Keratinocyte (primary cell): ENCODE measurements around the gene MFSD11. TPM values are rescaled to one million over a fixed set of nuclear protein-coding genes. Genes with fewer than 3 reads are reported as not detected.

ENCODE experiments used
- DNase-seq: peaks from one replicate; pipeline ENCODE4 v3.0.0-alpha.2; 2011; ENCODE audit warnings: low read depth, missing footprints, low spot score
- FAIRE-seq: peaks from 2 replicates; lab custom pipeline; 2011; peaks lifted over from hg19 to GRCh38; lab: Jason Lieb, UNC
- H2AFZ ChIP-seq: 2 replicates; pipeline ENCODE4 v1.6.0; 2012; ENCODE audit warnings: low read length, control low read depth, inconsistent platforms; ENCODE audit not compliant: control insufficient read depth
- H3K27ac ChIP-seq: 2 replicates; pipeline ENCODE4 v1.5.1; 2011; ENCODE audit warnings: low read length; ENCODE audit not compliant: control insufficient read depth, insufficient read depth
- H3K27me3 ChIP-seq: 3 replicates; pipeline ENCODE4 v1.6.0; 2011; ENCODE audit warnings: low read length; ENCODE audit not compliant: control insufficient read depth, insufficient read depth; ENCODE audit errors: extremely low read depth
- H3K36me3 ChIP-seq, 2 experiments: 2 replicates in 1 of 2; 3 replicates in 1 of 2; pipeline ENCODE4 v1.5.1; 2011; ENCODE audit warnings: low read length in 2 of 2, mild to moderate bottlenecking in 1 of 2; ENCODE audit not compliant: control insufficient read depth in 2 of 2, insufficient read depth in 2 of 2; ENCODE audit errors: extremely low read depth in 1 of 2
- H3K4me1 ChIP-seq: 3 replicates; pipeline ENCODE4 v1.5.1; 2011; ENCODE audit warnings: low read length; ENCODE audit not compliant: control insufficient read depth, insufficient read depth; ENCODE audit errors: extremely low read depth
- H3K4me2 ChIP-seq: 3 replicates; pipeline ENCODE4 v1.6.0; 2011; ENCODE audit warnings: low read depth, low read length; ENCODE audit not compliant: control insufficient read depth, insufficient read depth; ENCODE audit errors: extremely low read depth
- H3K4me3 ChIP-seq, 3 experiments: fragments of 200-600 bp in 1 of 3; sonication (generic) in 1 of 3; 2 replicates in 2 of 3; 3 replicates in 1 of 3; pipeline ENCODE4 v1.5.1; 2011 to 2016; ENCODE audit warnings: low read length in 3 of 3, mild to moderate bottlenecking in 3 of 3, control low read depth in 2 of 3, inconsistent platforms in 1 of 3, low read depth in 1 of 3, mixed read lengths in 1 of 3, mixed run types in 1 of 3, moderate library complexity in 1 of 3; ENCODE audit not compliant: control insufficient read depth in 2 of 3, insufficient read depth in 2 of 3; ENCODE audit errors: extremely low read depth in 1 of 3
- H3K79me2 ChIP-seq: 2 replicates; pipeline ENCODE4 v1.6.0; 2012; ENCODE audit warnings: low read length; ENCODE audit not compliant: control insufficient read depth, insufficient read depth
- H3K9ac ChIP-seq: 3 replicates; pipeline ENCODE4 v1.6.0; 2011; ENCODE audit warnings: low read length; ENCODE audit not compliant: control insufficient read depth, insufficient read depth; ENCODE audit errors: extremely low read depth
- H3K9me1 ChIP-seq: 3 replicates; pipeline ENCODE4 v1.6.0; 2011; ENCODE audit warnings: low read length; ENCODE audit not compliant: control insufficient read depth, insufficient read depth; ENCODE audit errors: extremely low read depth
- H3K9me3 ChIP-seq: 2 replicates; pipeline ENCODE4 v1.5.1; 2012; ENCODE audit warnings: low read depth, low read length; ENCODE audit not compliant: control insufficient read depth
- H4K20me1 ChIP-seq: 3 replicates; pipeline ENCODE4 v1.6.0; 2011; ENCODE audit warnings: low read length; ENCODE audit not compliant: control insufficient read depth, insufficient read depth; ENCODE audit errors: extremely low read depth
- CTCF ChIP-seq, 3 experiments: IDR thresholded peaks in 1 of 3; conservative IDR thresholded peaks in 1 of 3; optimal IDR thresholded peaks in 1 of 3; 2 replicates in 2 of 3; 3 replicates in 1 of 3; pipeline versions ENCODE3 to v1.5.1; 2011; ENCODE audit warnings: low read length in 3 of 3, mild to moderate bottlenecking in 3 of 3, moderate library complexity in 2 of 3, control low read depth in 1 of 3, inconsistent platforms in 1 of 3; ENCODE audit not compliant: insufficient read depth in 2 of 3; ENCODE audit errors: extremely low read depth in 1 of 3
- EZH2 ChIP-seq: IDR thresholded peaks from one replicate; pipeline ENCODE4 v1.6.1; 2012; ENCODE audit warnings: inconsistent platforms, mild to moderate bottlenecking, low read length, moderate library complexity
- dilution Hi-C: fragments of 300-500 bp; cut with MboI; formaldehyde crosslinking; loops from one replicate; pipeline ENCODE4 v1.7.0; 2020; ENCODE audit warnings: low sequenced_read_pairs; ENCODE audit not compliant: extremely low pct_ligation_motif_present
- polyA minus RNA-seq, 3 experiments: library from RNA; depleted of rRNA, polyadenylated mRNA; stranded (reverse); fragments of >200 nt; gene quantifications; 1 replicate in 1 of 3; 2 replicates in 1 of 3; 3 replicates in 1 of 3; pipeline ENCODE4 v1.2.3, GENCODE V29; 2011
- polyA plus RNA-seq, 5 experiments: library from polyadenylated mRNA; depleted of rRNA in 3 of 5; stranded (reverse) in 3 of 5; stranded (forward) in 1 of 5; unstranded in 1 of 5; fragments of >200 nt; gene quantifications; 1 replicate in 1 of 5; 2 replicates in 3 of 5; 3 replicates in 1 of 5; pipeline versions ENCODE4 v1.2.1 to v1.2.3, GENCODE V29; 2011 to 2012; ENCODE audit warnings: missing spikeins in 2 of 5, low read depth in 1 of 5, low replicate concordance in 1 of 5

The MFSD11 gene
- polyA plus RNA-seq, result 14.6 to 17.6 TPM (median 15.2 TPM) in 3 replicates
- 11.9 TPM for polyA plus RNA-seq (2011; ENCODE audit: low read depth)
- 7.7 and 12.8 TPM in 2 replicates for polyA plus RNA-seq (2011; cell fraction: cytosol; rRNA removed)
- 24.4 and 27.0 TPM in 2 replicates for polyA plus RNA-seq (2011; cell fraction: nucleus; rRNA removed)
- 10.3 and 16.5 TPM in 2 replicates for polyA plus RNA-seq (2012; ENCODE audit: low replicate concordance)
- polyA minus RNA-seq, result 14.2 to 26.0 TPM (median 14.8 TPM) in 3 replicates
- polyA minus RNA-seq (2011; cell fraction: cytosol; rRNA and poly(A)+ RNA removed), result 4.8 TPM
- 27.2 and 29.7 TPM in 2 replicates for polyA minus RNA-seq (2011; cell fraction: nucleus; rRNA and poly(A)+ RNA removed)

DNA sequence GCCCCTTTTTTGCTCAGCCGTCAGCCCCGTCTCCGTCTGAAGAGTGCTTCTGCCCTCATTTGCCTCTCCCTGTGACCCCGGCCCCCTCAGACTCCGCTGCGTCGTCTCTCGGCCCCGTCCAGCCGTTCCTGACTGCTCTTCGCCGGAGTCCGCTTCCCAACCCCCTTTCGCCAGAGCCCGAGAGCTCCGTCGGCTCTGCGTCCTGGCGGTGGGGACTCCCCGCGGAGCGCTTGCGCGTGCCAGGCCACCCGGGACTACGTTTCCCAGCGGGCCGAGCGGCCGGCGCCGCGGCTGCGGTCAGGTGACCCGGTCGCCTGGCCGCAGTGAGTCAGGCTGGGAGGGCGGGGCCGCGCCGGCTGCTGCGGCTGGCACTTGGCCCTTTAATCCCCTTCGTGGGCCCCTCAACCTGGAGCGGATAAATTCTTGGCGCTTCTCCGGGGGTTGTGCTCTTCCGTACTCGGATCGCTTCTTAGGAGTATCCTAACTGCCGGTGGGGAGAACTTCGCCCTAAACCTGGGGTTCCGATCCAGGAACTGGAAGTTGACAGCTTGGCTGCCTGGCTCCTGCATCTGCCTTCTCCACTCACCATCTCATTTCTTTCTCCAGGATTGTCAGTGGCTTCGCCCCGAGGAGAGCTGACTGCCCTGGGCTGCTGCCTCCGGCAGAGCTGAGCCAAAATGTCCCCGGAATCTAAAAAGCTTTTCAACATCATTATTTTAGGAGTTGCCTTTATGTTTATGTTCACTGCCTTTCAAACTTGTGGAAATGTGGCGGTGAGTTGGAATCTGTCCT is at the start of gene MFSD11:
Gene MFSD11 (plus strand): TSS at position 444 of the 792 bp plus-strand sequence. CDS start 234 bp downstream, at position 678.
- peaks cover 2% of the 10 kb centered on the region for H3K9me1 ChIP-seq
- H3K9me3 ChIP-seq, result no peaks in the 10 kb centered on the region
- no peak for TF ChIP-seq CTCF (optimal IDR thresholded peaks at IDR 0.05 in 1 of 3, IDR thresholded peaks at IDR 0.05 in 1 of 3, conservative IDR thresholded peaks at IDR 0.05 in 1 of 3; ENCODE audit: extremely low read depth in 1 of 3, insufficient read depth in 2 of 3, low read length in 3 of 3)
- TF ChIP-seq EZH2, result no peak
- no peak for FAIRE-seq
- peak within 1 kb of the TSS; percentile 98 for H3K4me2 ChIP-seq
- H4K20me1 ChIP-seq, result peaks cover 24% of the 10 kb centered on the region
- H3K36me3 ChIP-seq, result peaks cover 15 to 31% of the 10 kb centered on the region in 2 experiments
- H3K27me3 ChIP-seq, result no peaks in the 10 kb centered on the region
- peak within 1 kb of the TSS; percentile 92 for H2AFZ ChIP-seq
- peak within 1 kb of the TSS; percentile 96 for H3K27ac ChIP-seq
- peaks cover 50% of the 10 kb centered on the region for H3K79me2 ChIP-seq
- dilution Hi-C loops, result no loop called here
- peaks cover 32% of the 10 kb centered on the region for H3K4me1 ChIP-seq
- peak within 1 kb of the TSS; percentile 99 for H3K9ac ChIP-seq
- peak within 1 kb of the TSS; percentile 99 to 100 (median 100) for H3K4me3 ChIP-seq
- no peak for DNase-seq

DNA sequence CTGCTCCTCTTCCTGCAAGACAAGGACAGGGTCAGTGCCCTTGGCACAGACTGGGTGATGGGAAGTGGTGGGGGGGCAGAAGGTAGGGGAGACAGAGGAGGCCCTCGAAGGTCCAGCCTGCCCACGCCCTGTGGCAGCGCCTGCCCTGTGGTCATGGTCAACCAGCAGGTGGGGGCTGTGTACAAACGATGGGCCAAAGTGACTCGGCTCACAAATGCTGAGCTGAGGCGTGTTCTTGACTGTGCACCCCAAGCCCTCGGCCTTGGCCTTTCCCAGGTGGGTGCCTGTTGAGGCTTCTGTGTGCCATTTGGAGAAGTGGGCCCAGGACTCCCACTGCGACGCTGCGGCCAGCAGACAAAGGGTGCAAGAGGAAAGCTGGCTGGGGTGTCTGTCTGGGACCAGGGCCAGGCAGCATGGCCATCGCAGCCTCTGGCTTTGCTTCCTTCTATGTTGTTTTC is 49.7 kb upstream of the MFSD11 start:
- peaks cover 13% of the 10 kb centered on the region for H3K4me1 ChIP-seq
- TF ChIP-seq EZH2 (no peak), CTCF (optimal IDR thresholded peaks at IDR 0.05 in 1 of 3, IDR thresholded peaks at IDR 0.05 in 1 of 3, conservative IDR thresholded peaks at IDR 0.05 in 1 of 3; ENCODE audit: extremely low read depth in 1 of 3, insufficient read depth in 2 of 3, low read length in 3 of 3) (no peak)
- DNase-seq, result no peak
- dilution Hi-C loops, result no loop called here
- H3K9me3 ChIP-seq, result no peaks in the 10 kb centered on the region
- no peak overlapping the region for H3K9ac ChIP-seq
- no peak for FAIRE-seq
- no peak overlapping the region for H2AFZ ChIP-seq
- no peak overlapping the region for H3K27ac ChIP-seq
- peaks cover 8% of the 10 kb centered on the region for H3K79me2 ChIP-seq
- peaks cover 2% of the 10 kb centered on the region for H3K9me1 ChIP-seq
- no peaks in the 10 kb centered on the region for H3K27me3 ChIP-seq
- H3K4me3 ChIP-seq, result no peak overlapping the region
- peak overlapping the region; percentile 60 for H3K4me2 ChIP-seq
- peaks cover 3 to 18% of the 10 kb centered on the region in 2 experiments for H3K36me3 ChIP-seq
- peaks cover 2% of the 10 kb centered on the region for H4K20me1 ChIP-seq
